H1 (cell line): Measurements from ENCODE around the gene EN1. TPM values are rescaled to one million over a fixed set of nuclear protein-coding genes. Genes with fewer than 3 reads are reported as not detected.

Experiments
- CTCF ChIA-PET: fragments of 300-600 bp; sonication (Branson Sonifier 250); formaldehyde crosslinking; loops from one replicate; lab custom pipeline; 2021; ENCODE audit not compliant: partially characterized antibody; lab: Charles Lee
- POLR2A ChIA-PET: fragments of 300-600 bp; sonication (Branson Sonifier 250); formaldehyde crosslinking; loops from one replicate; lab custom pipeline; 2021; ENCODE audit warnings: inconsistent platforms; ENCODE audit not compliant: partially characterized antibody; lab: Charles Lee
- DNase-seq, 2 experiments: peaks; one replicate each; pipeline versions ENCODE4 v3.0.0 to v3.0.0-alpha.2; 2010 to 2022; ENCODE audit warnings: low spot score in 2 of 2, low read depth in 1 of 2, mixed read lengths in 1 of 2
- FAIRE-seq: peaks from 2 replicates; lab custom pipeline; 2011; peaks lifted over from hg19 to GRCh38; lab: Jason Lieb, UNC
- H2AFZ ChIP-seq: 2 replicates; pipeline ENCODE4 v1.8.1; 2012; ENCODE audit warnings: low read length, inconsistent platforms
- H2AK5ac ChIP-seq: 2 replicates; pipeline ENCODE4 v1.6.1; 2013; ENCODE audit warnings: low read depth, low read length
- H2BK120ac ChIP-seq: replicated peaks from 2 replicates; pipeline ENCODE3; 2013; ENCODE audit warnings: low read depth, low read length, inconsistent platforms
- H2BK12ac ChIP-seq: 2 replicates; pipeline ENCODE4 v1.6.1; 2013; ENCODE audit warnings: low read depth, low read length
- H2BK15ac ChIP-seq: 2 replicates; pipeline ENCODE4 v1.6.1; 2013; ENCODE audit warnings: low read length
- H2BK20ac ChIP-seq: 2 replicates; pipeline ENCODE4 v1.6.1; 2013; ENCODE audit warnings: low read length
- H2BK5ac ChIP-seq: 2 replicates; pipeline ENCODE4 v1.6.1; 2013; ENCODE audit warnings: low read depth, low read length
- H3K14ac ChIP-seq: 2 replicates; pipeline ENCODE4 v1.6.1; 2013; ENCODE audit warnings: inconsistent platforms; ENCODE audit not compliant: insufficient read length
- H3K18ac ChIP-seq: 2 replicates; pipeline ENCODE4 v1.6.1; 2013; ENCODE audit warnings: low read length; ENCODE audit errors: extremely low read depth
- H3K23ac ChIP-seq: 2 replicates; pipeline ENCODE4 v1.6.1; 2013; ENCODE audit warnings: inconsistent platforms; ENCODE audit not compliant: insufficient read length
- H3K23me2 ChIP-seq: 2 replicates; pipeline ENCODE4 v1.6.1; 2013; ENCODE audit warnings: low read depth, low read length
- H3K27ac ChIP-seq: 2 replicates; pipeline ENCODE4 v1.6.1; 2011; ENCODE audit warnings: low read depth, low read length, inconsistent platforms
- H3K27me3 ChIP-seq, 4 experiments: replicated peaks in 1 of 4; 1 replicate in 1 of 4; 2 replicates in 3 of 4; pipeline versions ENCODE4 v1.6.1 to v1.8.1; 2011 to 2013; ENCODE audit warnings: low read length in 3 of 4, mild to moderate bottlenecking in 3 of 4, inconsistent platforms in 2 of 4, mixed read lengths in 2 of 4, moderate library complexity in 1 of 4; ENCODE audit not compliant: control insufficient read depth in 3 of 4, insufficient read depth in 3 of 4; ENCODE audit errors: extremely low read depth in 1 of 4
- H3K36me3 ChIP-seq, 4 experiments: 2 replicates each; pipeline versions ENCODE4 v1.6.1 to v1.8.1; 2011 to 2013; ENCODE audit warnings: mild to moderate bottlenecking in 4 of 4, low read length in 3 of 4, moderate library complexity in 2 of 4, control low read depth in 1 of 4, inconsistent platforms in 1 of 4; ENCODE audit not compliant: insufficient read depth in 4 of 4, control insufficient read depth in 2 of 4
- H3K4ac ChIP-seq: replicated peaks from 2 replicates; pipeline ENCODE3; 2013; ENCODE audit warnings: low read length, low read depth, mixed read lengths, inconsistent platforms; ENCODE audit not compliant: insufficient read length
- H3K4me1 ChIP-seq, 4 experiments: replicated peaks in 1 of 4; 1 replicate in 1 of 4; 2 replicates in 3 of 4; pipeline versions ENCODE4 v1.6.1 to v1.8.1; 2011 to 2013; ENCODE audit warnings: low read length in 3 of 4, inconsistent platforms in 2 of 4, mixed read lengths in 1 of 4; ENCODE audit not compliant: insufficient read depth in 4 of 4, control insufficient read depth in 3 of 4
- H3K4me2 ChIP-seq, 2 experiments: 2 replicates each; pipeline versions ENCODE4 v1.6.1 to v1.8.1; 2011 to 2013; ENCODE audit warnings: low read depth in 2 of 2, low read length in 2 of 2, control low read depth in 1 of 2, inconsistent platforms in 1 of 2, mild to moderate bottlenecking in 1 of 2; ENCODE audit not compliant: insufficient read depth in 1 of 2
- H3K4me3 ChIP-seq, 4 experiments: fragments of 200-600, 300-600 bp in 1 of 4; sonication (generic), shearing (Covaris generic), sonication (Bioruptor Twin) in 1 of 4; 2 replicates each; pipeline versions ENCODE4 v1.5.1 to v1.8.1; 2011 to 2016; ENCODE audit warnings: low read length in 4 of 4, low read depth in 3 of 4, control low read depth in 2 of 4, inconsistent platforms in 2 of 4, mild to moderate bottlenecking in 2 of 4, mixed read lengths in 1 of 4, moderate library complexity in 1 of 4; ENCODE audit not compliant: insufficient read depth in 2 of 4; ENCODE audit errors: extremely low read depth in 1 of 4
- H3K56ac ChIP-seq: replicated peaks from 2 replicates; pipeline ENCODE3; 2013; ENCODE audit warnings: low read depth, mild to moderate bottlenecking, mixed read lengths, low read length, inconsistent platforms; ENCODE audit not compliant: insufficient read length
- H3K79me1 ChIP-seq: 2 replicates; pipeline ENCODE4 v1.6.1; 2013; ENCODE audit warnings: low read depth, low read length, control low read depth
- H3K79me2 ChIP-seq, 2 experiments: 2 replicates each; pipeline versions ENCODE4 v1.6.1 to v1.8.1; 2012 to 2013; ENCODE audit warnings: low read length in 2 of 2, mild to moderate bottlenecking in 2 of 2, inconsistent platforms in 1 of 2; ENCODE audit not compliant: insufficient read depth in 2 of 2, control insufficient read depth in 1 of 2
- H3K9ac ChIP-seq, 4 experiments: replicated peaks in 1 of 4; 1 replicate in 1 of 4; 2 replicates in 3 of 4; pipeline versions ENCODE4 v1.6.1 to v1.8.1; 2011 to 2013; ENCODE audit warnings: low read depth in 3 of 4, low read length in 3 of 4, control low read depth in 2 of 4, mild to moderate bottlenecking in 2 of 4, moderate library complexity in 2 of 4, inconsistent platforms in 1 of 4; ENCODE audit errors: extremely low read depth in 1 of 4
- H3K9me3 ChIP-seq, 2 experiments: 2 replicates each; pipeline versions ENCODE4 v1.6.1 to v1.8.1; 2012 to 2013; ENCODE audit warnings: mild to moderate bottlenecking in 2 of 2, moderate library complexity in 2 of 2, control low read depth in 1 of 2, inconsistent platforms in 1 of 2, low read depth in 1 of 2, low read length in 1 of 2, mixed read lengths in 1 of 2; ENCODE audit not compliant: insufficient read depth in 2 of 2
- H4K20me1 ChIP-seq, 2 experiments: replicated peaks in 1 of 2; 2 replicates each; pipeline versions ENCODE3 to v1.8.1; 2011 to 2013; ENCODE audit warnings: inconsistent platforms in 2 of 2, low read length in 2 of 2, mild to moderate bottlenecking in 1 of 2; ENCODE audit not compliant: insufficient read depth in 2 of 2, control insufficient read depth in 1 of 2
- H4K5ac ChIP-seq: 2 replicates; pipeline ENCODE4 v1.6.1; 2013; ENCODE audit warnings: low read length, low read depth, mixed read lengths, inconsistent platforms; ENCODE audit not compliant: insufficient read length
- H4K8ac ChIP-seq: 2 replicates; pipeline ENCODE4 v1.8.0; 2013; ENCODE audit warnings: mild to moderate bottlenecking, moderate library complexity, low read length, inconsistent platforms; ENCODE audit not compliant: insufficient read depth; ENCODE audit errors: extremely low read depth
- H4K91ac ChIP-seq: replicated peaks from 2 replicates; pipeline ENCODE3; 2013; ENCODE audit warnings: low read length, mixed read lengths, inconsistent platforms; ENCODE audit not compliant: insufficient read length
- CEBPB ChIP-seq: IDR thresholded peaks from 2 replicates; pipeline ENCODE4 v1.6.1; 2012; ENCODE audit warnings: low read depth, low read length
- KDM1A ChIP-seq: fragments of 200-600, 300-600 bp; sonication (generic); IDR thresholded peaks from 2 replicates; pipeline ENCODE4 v1.7.1; 2016; ENCODE audit warnings: mild to moderate bottlenecking, low read length, borderline replicate concordance
- TAF7 ChIP-seq: optimal IDR thresholded peaks from 2 replicates; pipeline ENCODE3; 2011; ENCODE audit warnings: low read depth, mild to moderate bottlenecking, inconsistent platforms, low read length, moderate library complexity, borderline replicate concordance
- WGBS, 2 experiments: shearing (Covaris generic) in 1 of 2; methylation state at CpG; one replicate each; pipeline versions ENCODE4 v1.1.6 to v1.1.7; 2013 to 2015; ENCODE audit warnings: low lambda C conversion rate in 2 of 2, mixed read lengths in 2 of 2, inconsistent platforms in 1 of 2, low coverage in 1 of 2, missing lambda C conversion rate in 1 of 2; ENCODE audit not compliant: insufficient replicate concordance in 2 of 2, insufficient coverage in 1 of 2, insufficient read length in 1 of 2; ENCODE audit errors: extremely low coverage in 1 of 2, missing lambda C conversion rate in 1 of 2; 5-methylcytosine and 5-hydroxymethylcytosine counted together
- long read RNA-seq, 2 experiments: library from RNA in 1 of 2; library from capped mRNA in 1 of 2; stranded (forward); transcript quantifications; one replicate each; pipeline ENCODE4 v2.0.0, GENCODE V29; 2021; ENCODE audit warnings: inconsistent platforms in 1 of 2
- polyA minus RNA-seq, 3 experiments: library from RNA; depleted of rRNA, polyadenylated mRNA; stranded (reverse); fragments of >200 nt; gene quantifications; 1 replicate in 2 of 3; 2 replicates in 1 of 3; pipeline ENCODE4 v1.2.3, GENCODE V29; 2011
- polyA plus RNA-seq, 7 experiments: library from polyadenylated mRNA; depleted of rRNA in 3 of 7; stranded (reverse) in 5 of 7; unstranded in 2 of 7; fragments of >200 nt in 5 of 7; fragments of 200-250 nt in 2 of 7; gene quantifications; 1 replicate in 5 of 7; 2 replicates in 1 of 7; 4 replicates in 1 of 7; pipeline versions ENCODE4 v1.2.1 to v1.2.3, GENCODE V29; 2011 to 2013; ENCODE audit warnings: missing spikeins in 2 of 7, mixed read lengths in 2 of 7
- total RNA-seq: library from RNA; stranded (reverse); fragmentation: NEBNext Ultra II Directional; extraction: Animal tissue kit (Norgen Biotek cat#: 25700); gene quantifications from 2 replicates; pipeline ENCODE4 v1.2.1, GENCODE V29; 2021

The EN1 gene
- total RNA-seq (not detected in 2 replicates), polyA plus RNA-seq (2011; rRNA removed) (not detected in 2 replicates), polyA minus RNA-seq (2011; rRNA and poly(A)+ RNA removed) (not detected in 2 replicates)
- not detected for polyA plus RNA-seq (2011; cell fraction: cytosol; rRNA removed)
- polyA plus RNA-seq (2011; cell fraction: nucleus; rRNA removed) = not detected
- 0.48 TPM in 1 of 4 replicates, not detected in the others for polyA plus RNA-seq (2012, experiment 1 of 2)
- not detected for polyA plus RNA-seq (2012, experiment 2 of 2)
- not detected for polyA plus RNA-seq (2013, experiment 1 of 2)
- 0.04 TPM for polyA plus RNA-seq (2013, experiment 2 of 2)
- polyA minus RNA-seq (2011; cell fraction: cytosol; rRNA and poly(A)+ RNA removed) = not detected
- polyA minus RNA-seq (2011; cell fraction: nucleus; rRNA and poly(A)+ RNA removed) = not detected
- long read RNA-seq, experiment 1 = 0 reads
- long read RNA-seq, experiment 2 = 0 reads

DNA sequence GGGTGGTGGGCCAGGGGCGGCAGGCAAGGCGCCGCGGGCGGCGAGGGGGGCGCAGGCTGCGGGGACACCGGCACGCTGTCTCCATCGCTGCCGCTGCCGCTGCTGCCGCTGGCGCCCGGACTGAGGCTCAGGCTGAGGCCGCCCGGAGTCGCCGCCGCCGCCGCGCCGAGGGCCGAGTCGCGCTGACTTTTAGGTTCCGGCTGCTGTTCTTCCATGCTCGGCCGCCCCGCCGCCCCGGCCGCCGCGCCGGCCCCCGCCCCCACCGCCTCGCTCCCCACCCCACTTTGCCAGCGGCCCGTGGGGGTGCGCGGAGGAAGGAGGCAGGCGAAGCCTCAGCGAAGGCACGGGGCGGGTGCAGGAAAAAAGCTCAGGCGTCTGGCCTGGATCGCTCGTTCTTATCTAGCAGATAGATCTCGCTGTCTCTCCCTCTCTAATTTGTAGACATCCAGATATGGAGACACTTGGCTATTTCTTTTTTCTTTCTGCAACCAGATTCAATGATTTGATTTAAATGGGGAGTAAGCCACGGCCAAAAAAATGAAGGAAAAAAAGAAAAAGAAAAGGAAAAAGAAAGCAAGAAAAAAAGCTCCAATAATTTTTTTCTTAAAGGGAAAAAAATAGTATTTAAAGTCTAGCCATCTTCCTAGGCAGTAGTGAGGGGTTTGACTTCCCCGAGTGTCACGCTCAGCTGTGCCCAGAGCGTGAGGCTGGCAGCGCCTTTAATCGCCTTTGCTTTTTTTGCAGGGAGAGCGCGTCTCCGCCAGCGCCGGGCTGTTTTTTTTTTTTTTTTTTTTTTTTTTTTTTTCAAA lies at the start of gene EN1:
Gene EN1, minus strand, starts transcription at position 696 of the 809 bp plus-strand sequence. Its CDS starts 481 bp downstream, at position 215.
- Histone ChIP-seq H3K9ac (no peak within 1 kb of the TSS), H4K5ac (no peak within 1 kb of the TSS), H3K14ac (no peak within 1 kb of the TSS), H2AK5ac (0 out of 2 replicates have a peak within 1 kb of the TSS, but pooled peaks have one; percentile 24), H4K20me1 (peaks cover 24 to 30% of the 10 kb centered on the region in 2 experiments), H4K91ac (no peak within 1 kb of the TSS), H3K4me1 (peaks cover 3 to 50% (median 32%) of the 10 kb centered on the region in 4 experiments), H2BK120ac (no peak within 1 kb of the TSS), H3K23me2 (peaks cover 12% of the 10 kb centered on the region), H2AFZ (no peak within 1 kb of the TSS), H3K18ac (no peak within 1 kb of the TSS; the same call in 1 of the 2 replicates), H2BK20ac (no peak within 1 kb of the TSS), H2BK12ac (0 out of 2 replicates have a peak within 1 kb of the TSS, but pooled peaks have one; percentile 68), H3K79me1 (no peaks in the 10 kb centered on the region), H3K4me3 (peak within 1 kb of the TSS; percentile 19 to 57 (median 26); a peak in 6 of 8 replicates), H2BK15ac (no peak within 1 kb of the TSS), H4K8ac (no peak within 1 kb of the TSS; the same call in 1 of the 2 replicates), H3K9me3 (no peaks in the 10 kb centered on the region), H3K23ac (no peak within 1 kb of the TSS), H3K27me3 (peaks cover 91 to 99% (median 95%) of the 10 kb centered on the region in 4 experiments), H3K79me2 (no peaks in the 10 kb centered on the region)
- FAIRE-seq = no peak
- POLR2A ChIA-PET = interaction anchor here (1.3 to 1.6 kb wide), 2 partner anchors 14 to 40 kb away, joined by 4 read pairs; no protein-coding TSS in a partner anchor
- CTCF ChIA-PET = interaction anchor here (0.6 to 8.6 kb wide), 7 partner anchors 8 to 637 kb away, joined by 3 to 84 read pairs (median 7); no protein-coding TSS in a partner anchor
- TF ChIP-seq TAF7 (no peak), CEBPB (no peak), KDM1A (no peak)
- TF ChIP-seq, all 59 proteins: peak for 0
- Histone ChIP-seq H3K4me2 (peak within 1 kb of the TSS; percentile 70 to 90), H3K4ac (no peak within 1 kb of the TSS), H3K27ac (no peak within 1 kb of the TSS), H3K56ac (no peak within 1 kb of the TSS), H2BK5ac (no peak within 1 kb of the TSS), H3K36me3 (peaks cover 0 to 4% (median 0%) of the 10 kb centered on the region in 4 experiments; a peak in 1 of 8 replicates)
- no peak for DNase-seq
- WGBS, 2 experiments = 5% methylated on average over 23 of the region's 64 CpGs; no CpG with 5 or more reads in 1 of the 2 experiments
